SK-N-SH treated with all-trans-retinoic acid at 6 μM for 48 hours (cell line): ENCODE measurements around the gene FNDC3B.

Experiments used
- ESRRG ChIP-seq: fragments of 250-450 bp; sonication (Bioruptor Pico); IDR thresholded peaks from 2 replicates; pipeline ENCODE4 v1.6.1; 2021; ENCODE audit warnings: mild to moderate bottlenecking
- PATZ1 ChIP-seq: fragments of 250-450 bp; sonication (Bioruptor Pico); IDR thresholded peaks from 2 replicates; pipeline ENCODE4 v1.8.0; 2020; ENCODE audit warnings: mild to moderate bottlenecking, moderate library complexity, borderline replicate concordance
- RARB ChIP-seq: fragments of 250-450 bp; sonication (Bioruptor Pico); IDR thresholded peaks from 2 replicates; pipeline ENCODE4 v1.8.0; 2021; ENCODE audit warnings: mild to moderate bottlenecking, moderate library complexity
- ZC3H10 ChIP-seq: fragments of 250-450 bp; sonication (Bioruptor Pico); IDR thresholded peaks from 2 replicates; pipeline ENCODE4 v1.5.1; 2021; ENCODE audit warnings: mild to moderate bottlenecking, moderate library complexity
- ZFP30 ChIP-seq: fragments of 450-650 bp; formaldehyde crosslinking; IDR thresholded peaks from 2 replicates; pipeline ENCODE4 v1.5.0; 2022; ENCODE audit warnings: mild to moderate bottlenecking, moderate library complexity

GRCh38 chr3:172286548-172287148 is 247.3 kb downstream of the FNDC3B start:
- TF ChIP-seq ZFP30 (CRISPR knock-in tag) = no peak
- no peak for TF ChIP-seq ESRRG (CRISPR knock-in tag)
- no peak for TF ChIP-seq RARB (CRISPR knock-in tag)
- no peak for TF ChIP-seq PATZ1 (CRISPR knock-in tag)
- TF ChIP-seq ZC3H10 = no peak
